ENCODE results near the gene SUCLA2.

SUCLA2 gene

DNA sequence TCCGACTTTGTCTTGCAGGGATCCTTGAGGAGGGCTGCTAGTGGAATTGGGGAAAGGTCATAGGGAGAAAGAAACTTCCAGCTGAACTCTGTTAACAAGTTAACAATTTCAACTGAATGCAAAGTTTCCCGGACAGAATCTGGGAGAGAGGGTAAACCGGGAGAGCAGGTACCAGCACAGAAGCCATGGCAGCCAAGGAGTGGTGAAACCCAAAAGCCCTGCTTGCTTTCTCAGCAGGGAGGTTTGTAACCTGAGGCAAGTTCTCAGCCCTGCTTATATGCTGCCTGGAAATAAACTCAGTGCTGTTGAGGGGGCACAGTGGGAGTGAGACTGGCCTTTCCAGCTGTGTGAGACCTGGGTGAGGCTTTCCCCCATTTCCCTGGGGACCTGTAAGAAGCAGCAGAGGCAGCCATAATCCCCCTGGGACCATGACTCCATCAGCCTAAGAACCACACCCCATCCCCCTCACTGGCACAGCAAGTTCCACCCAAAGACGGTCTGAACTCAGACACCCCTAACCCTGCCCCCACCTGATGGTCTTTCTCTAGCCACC lies 84.0 kb downstream of the SUCLA2 start:
- peak overlapping the region; percentile 10 for H3K4me3 ChIP-seq (ENCODE audit: low read depth, low read length)
- DNase-seq (ENCODE audit: low read depth), result peak; percentile 92
- TF ChIP-seq MYC (IDR thresholded peaks at IDR 0.05; ENCODE audit: low read depth, low read length) (no peak), MAX (IDR thresholded peaks at IDR 0.05; ENCODE audit: low read depth, low read length) (no peak), CTCF (IDR thresholded peaks at IDR 0.05; ENCODE audit: low read depth, low read length) (no peak), POLR2A (IDR thresholded peaks at IDR 0.05; ENCODE audit: extremely low read depth, insufficient read length) (no peak)

DNA sequence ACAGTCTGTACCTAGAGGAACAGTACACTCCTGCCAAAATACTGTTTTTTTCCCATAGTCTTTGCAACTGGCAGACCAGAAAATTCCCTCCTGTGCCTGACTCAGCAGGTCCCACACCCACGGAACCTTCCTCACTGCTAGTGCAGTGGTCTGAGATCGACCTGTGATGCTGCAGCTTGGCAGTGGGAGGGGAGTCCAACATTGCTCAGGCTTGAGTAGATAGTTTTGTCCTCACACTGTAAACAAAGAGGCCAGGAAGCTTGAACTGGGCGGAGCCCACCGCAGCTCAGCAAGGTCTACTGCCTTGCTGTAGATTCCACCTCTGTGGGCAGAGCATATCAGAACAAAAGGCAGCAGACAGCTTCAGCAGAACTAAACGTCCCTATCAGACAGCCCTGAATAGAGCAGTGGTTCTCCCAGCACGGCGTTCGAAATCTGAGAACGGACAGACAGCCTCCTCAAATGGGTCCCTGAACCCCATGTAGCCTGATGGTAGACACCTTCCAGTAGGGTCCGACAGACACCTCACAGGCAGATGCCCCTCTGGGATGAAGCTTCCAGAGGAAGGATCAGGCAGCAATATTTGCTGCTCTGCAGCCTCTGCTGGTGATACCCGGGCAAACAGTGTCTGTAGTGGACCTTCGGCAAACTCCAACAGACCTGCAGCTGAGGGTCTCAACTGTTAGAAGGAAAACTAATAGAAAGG lies 92.7 kb downstream of the SUCLA2 start:
- no peak for DNase-seq (ENCODE audit: low read depth)
- TF ChIP-seq CTCF (IDR thresholded peaks at IDR 0.05; ENCODE audit: low read depth, low read length) (no peak), MAX (IDR thresholded peaks at IDR 0.05; ENCODE audit: low read depth, low read length) (no peak), POLR2A (IDR thresholded peaks at IDR 0.05; ENCODE audit: extremely low read depth, insufficient read length) (no peak), MYC (IDR thresholded peaks at IDR 0.05; ENCODE audit: low read depth, low read length) (no peak)
- no peak overlapping the region for H3K4me3 ChIP-seq (ENCODE audit: low read depth, low read length)

GRCh38 chr13:47904891-47905290 lies 96.2 kb downstream of the SUCLA2 start:
- no peak for DNase-seq (ENCODE audit: low read depth)
- H3K4me3 ChIP-seq (ENCODE audit: low read depth, low read length), result no peak overlapping the region
- no peak for TF ChIP-seq MAX (IDR thresholded peaks at IDR 0.05; ENCODE audit: low read depth, low read length)

- DNase-seq (ENCODE audit: low read depth), result peak; percentile 59
- TF ChIP-seq POLR2A (IDR thresholded peaks at IDR 0.05; ENCODE audit: extremely low read depth, insufficient read length) (no peak), CTCF (IDR thresholded peaks at IDR 0.05; ENCODE audit: low read depth, low read length) (no peak), MAX (IDR thresholded peaks at IDR 0.05; ENCODE audit: low read depth, low read length) (no peak), MYC (IDR thresholded peaks at IDR 0.05; ENCODE audit: low read depth, low read length) (no peak)
- H3K4me3 ChIP-seq (ENCODE audit: low read depth, low read length), result peak overlapping the region; percentile 51
Observed at GRCh38 chr13:47904241-47904640, 96.8 kb downstream of the SUCLA2 start.

DNA sequence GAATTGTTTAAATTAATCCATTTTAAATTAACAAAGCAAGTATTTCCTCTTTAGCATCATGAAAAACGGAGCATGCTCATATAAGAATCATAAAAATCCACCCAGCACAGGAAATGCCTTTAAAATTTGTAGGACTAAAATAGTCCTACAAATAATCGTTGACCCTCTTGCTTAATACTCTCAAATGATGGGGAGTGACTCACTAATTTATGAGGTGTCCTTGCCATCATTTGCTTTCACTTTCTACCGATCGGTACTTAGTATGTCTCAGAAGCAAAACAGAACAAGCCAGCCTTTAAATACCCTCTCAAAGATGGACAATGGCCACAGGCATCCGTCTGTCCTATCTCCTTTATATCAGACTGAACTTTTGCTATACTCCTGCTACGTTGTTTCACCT lies 97.2 kb downstream of the SUCLA2 start:
- TF ChIP-seq POLR2A (IDR thresholded peaks at IDR 0.05; ENCODE audit: extremely low read depth, insufficient read length) (no peak), CTCF (IDR thresholded peaks at IDR 0.05; ENCODE audit: low read depth, low read length) (no peak), MAX (IDR thresholded peaks at IDR 0.05; ENCODE audit: low read depth, low read length) (no peak), MYC (IDR thresholded peaks at IDR 0.05; ENCODE audit: low read depth, low read length) (no peak)
- peak; percentile 73 for DNase-seq (ENCODE audit: low read depth)
- H3K4me3 ChIP-seq (ENCODE audit: low read depth, low read length), result peak overlapping the region; percentile 51

- H3K4me3 ChIP-seq (ENCODE audit: low read depth, low read length), result no peak overlapping the region
- TF ChIP-seq MYC (IDR thresholded peaks at IDR 0.05; ENCODE audit: low read depth, low read length) (no peak), MAX (IDR thresholded peaks at IDR 0.05; ENCODE audit: low read depth, low read length) (no peak), CTCF (IDR thresholded peaks at IDR 0.05; ENCODE audit: low read depth, low read length) (no peak)
- peak; percentile 9 for DNase-seq (ENCODE audit: low read depth)
Observed at GRCh38 chr13:47901441-47901840, 99.6 kb downstream of the SUCLA2 start.

All from NB4 (cell line).